Measurements from ENCODE around the gene PKD2L2.
"Not testable (repeated sequence)": the region's sequence is repeated elsewhere in the genome, so short reads cannot be mapped to it uniquely, and the experiment has no call there.

Gene PKD2L2

DNA sequence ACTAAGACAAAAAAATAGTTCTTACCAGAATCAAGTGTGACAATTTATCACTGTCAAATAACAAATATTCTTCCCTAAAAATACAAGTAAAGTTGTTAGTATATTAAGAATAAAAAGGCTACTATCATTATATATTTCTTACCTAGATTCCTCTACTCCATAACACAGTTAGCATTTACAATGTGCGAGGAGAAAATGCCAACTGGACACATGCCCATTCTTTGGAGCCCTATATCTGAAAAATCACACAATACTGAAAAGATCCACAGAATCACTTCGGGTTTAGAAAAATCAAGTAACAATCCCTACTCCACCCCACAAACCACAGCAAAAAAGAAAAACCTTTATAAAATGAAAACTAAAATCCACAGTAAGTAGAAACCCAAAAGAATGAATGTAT, 70.9 kb downstream of the PKD2L2 start:
- no peak for DNase-seq

DNA sequence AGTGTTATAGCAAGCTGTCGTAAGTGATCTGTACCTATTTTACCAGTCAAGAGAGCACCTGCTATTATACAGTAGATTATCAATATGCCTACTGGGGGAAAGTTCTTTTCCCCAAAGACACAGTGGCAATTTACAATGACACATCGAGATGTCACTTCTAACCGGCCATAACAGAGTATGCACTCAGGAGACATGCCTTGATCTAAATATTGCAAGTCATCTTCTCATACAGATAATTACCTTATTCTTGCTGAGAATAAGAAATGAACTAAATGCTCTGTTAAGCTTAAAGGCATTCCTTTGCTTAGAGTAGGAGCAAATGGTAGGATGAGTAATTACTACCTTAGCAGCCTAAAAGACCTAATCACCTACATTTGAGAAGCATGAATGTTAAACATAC, 71.6 kb downstream of the PKD2L2 start:
- DNase-seq: no peak

DNA sequence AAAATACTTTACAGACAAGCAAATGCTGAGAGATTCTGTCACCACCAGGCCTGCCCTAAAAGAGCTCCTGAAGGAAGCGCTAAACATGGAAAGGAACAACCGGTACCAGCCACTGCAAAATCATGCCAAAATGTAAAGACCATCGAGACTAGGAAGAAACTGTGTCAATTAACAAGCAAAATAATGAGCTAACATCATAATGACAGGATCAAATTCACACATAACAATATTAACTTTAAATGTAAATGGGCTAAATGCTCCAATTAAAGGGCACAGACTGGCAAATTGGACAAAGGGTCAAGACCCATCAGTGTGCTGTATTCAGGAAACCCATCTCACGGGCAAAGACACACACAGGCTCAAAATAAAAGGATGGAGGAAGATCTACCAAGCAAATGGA, 81.1 kb downstream of the PKD2L2 start:
- DNase-seq: not testable (repeated sequence)

DNA sequence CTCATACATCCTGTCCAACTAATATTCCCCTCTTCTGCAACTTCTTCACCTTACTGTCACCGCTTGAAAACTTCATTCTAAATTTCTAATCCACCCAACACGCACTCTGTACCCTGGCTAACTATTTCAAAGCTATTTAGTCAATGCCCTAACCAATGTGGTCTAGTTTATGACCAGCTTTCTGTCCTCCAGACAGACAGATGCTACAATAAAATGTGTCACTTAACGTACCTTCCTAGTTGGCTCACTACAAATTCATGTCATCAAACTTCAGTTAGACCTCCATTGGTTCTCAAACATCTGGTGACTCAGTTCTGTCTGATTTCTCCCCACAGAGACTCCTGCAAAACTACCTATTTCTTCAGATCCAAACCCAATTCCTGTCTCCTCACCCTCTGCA, 86.0 kb downstream of the PKD2L2 start:
- DNase-seq: no peak

DNA sequence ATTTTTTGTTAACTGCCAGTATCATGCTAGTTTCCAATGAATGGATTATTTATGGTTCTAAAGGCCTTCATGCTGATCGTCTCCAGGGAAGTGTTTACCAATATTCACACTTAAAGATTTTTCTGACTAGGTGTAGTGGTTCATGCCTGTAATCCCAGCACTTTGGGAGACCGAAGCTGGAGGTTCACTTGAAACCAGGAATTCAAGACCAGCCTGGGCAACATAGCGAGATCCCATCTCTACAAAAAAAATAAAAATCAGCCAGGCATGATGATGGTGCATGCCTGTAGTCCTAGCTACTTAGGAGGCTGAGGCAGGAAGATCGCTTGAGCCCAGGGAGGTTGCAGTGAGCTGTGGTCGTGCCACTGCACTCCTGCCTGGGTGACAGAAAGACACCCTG, 100.2 kb downstream of the PKD2L2 start:
- DNase-seq: no peak
